ENCODE data around the gene VPS37D.
"Not testable (repeated sequence)": the region's sequence is repeated elsewhere in the genome, so short reads cannot be mapped to it uniquely, and the experiment has no call there.

Gene VPS37D

DNA sequence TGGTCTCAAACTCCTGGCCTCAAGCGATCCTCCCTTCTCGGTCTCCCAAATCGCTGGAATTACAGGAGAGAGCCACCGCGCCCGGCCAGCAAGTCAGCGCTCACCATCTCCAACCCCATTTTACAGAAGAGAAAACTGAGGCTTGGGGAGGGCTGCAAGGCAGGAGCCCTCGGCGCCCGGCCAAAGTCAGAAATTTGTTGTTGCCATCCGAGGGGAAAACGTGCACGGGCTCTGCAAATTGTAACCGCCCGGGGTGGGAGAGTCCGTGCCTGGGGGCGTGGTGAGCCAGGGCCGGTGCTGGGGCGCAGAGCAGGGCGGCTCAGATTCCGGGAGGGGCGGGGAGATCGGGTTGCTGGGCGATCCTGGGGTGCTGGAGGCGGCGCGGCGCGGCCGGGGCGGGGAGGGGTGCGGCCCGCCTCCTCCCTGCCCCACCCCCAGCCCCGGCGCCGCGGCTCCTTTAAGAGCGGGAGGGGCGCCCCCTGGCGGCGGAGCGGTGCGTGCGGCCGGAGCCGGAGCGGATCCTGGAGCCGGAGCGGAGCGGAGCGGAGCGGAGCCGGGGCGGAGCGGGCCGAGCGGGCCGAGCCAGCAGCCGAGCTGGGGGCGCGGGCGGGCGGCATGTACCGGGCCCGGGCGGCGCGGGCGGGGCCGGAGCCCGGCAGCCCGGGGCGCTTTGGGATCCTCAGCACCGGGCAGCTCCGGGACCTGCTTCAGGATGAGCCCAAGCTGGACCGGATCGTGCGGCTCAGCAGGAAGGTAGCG, at the start of gene VPS37D:
Gene VPS37D (plus strand): TSS at position 488 of the 759 bp plus-strand sequence. CDS start 128 bp downstream, at position 616.
- peak; percentile 68 for DNase-seq

DNA sequence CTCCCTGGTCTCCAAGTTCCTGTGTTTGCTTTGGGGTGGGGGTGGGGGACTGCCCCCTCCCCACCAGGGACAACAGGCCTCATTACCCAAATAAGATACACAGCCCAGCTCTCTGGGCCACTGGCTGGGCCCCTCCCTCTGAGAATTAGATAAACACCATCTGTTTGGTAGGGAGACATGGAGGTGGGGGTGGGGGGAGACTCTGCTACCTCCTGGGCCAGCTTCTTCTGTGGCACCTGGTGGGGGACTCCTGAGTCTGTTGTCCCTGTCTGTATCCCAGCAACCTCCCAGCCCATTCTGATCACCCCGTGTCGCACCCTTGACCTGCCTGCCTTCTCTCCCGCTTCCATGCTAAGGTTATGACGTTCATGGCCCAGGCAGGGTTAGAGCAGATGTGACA, 49.1 kb upstream of the VPS37D start:
- DNase-seq, result no peak

- not testable (repeated sequence) for DNase-seq
These were observed 48.2 kb upstream of the VPS37D start for GRCh38 chr7:73619394-73619793.

GRCh38 chr7:73621168-73622063, 46.2 kb upstream of the VPS37D start:
- no peak for DNase-seq

- no peak for DNase-seq
These were observed 45.1 kb upstream of the VPS37D start for GRCh38 chr7:73622527-73622908.

DNA sequence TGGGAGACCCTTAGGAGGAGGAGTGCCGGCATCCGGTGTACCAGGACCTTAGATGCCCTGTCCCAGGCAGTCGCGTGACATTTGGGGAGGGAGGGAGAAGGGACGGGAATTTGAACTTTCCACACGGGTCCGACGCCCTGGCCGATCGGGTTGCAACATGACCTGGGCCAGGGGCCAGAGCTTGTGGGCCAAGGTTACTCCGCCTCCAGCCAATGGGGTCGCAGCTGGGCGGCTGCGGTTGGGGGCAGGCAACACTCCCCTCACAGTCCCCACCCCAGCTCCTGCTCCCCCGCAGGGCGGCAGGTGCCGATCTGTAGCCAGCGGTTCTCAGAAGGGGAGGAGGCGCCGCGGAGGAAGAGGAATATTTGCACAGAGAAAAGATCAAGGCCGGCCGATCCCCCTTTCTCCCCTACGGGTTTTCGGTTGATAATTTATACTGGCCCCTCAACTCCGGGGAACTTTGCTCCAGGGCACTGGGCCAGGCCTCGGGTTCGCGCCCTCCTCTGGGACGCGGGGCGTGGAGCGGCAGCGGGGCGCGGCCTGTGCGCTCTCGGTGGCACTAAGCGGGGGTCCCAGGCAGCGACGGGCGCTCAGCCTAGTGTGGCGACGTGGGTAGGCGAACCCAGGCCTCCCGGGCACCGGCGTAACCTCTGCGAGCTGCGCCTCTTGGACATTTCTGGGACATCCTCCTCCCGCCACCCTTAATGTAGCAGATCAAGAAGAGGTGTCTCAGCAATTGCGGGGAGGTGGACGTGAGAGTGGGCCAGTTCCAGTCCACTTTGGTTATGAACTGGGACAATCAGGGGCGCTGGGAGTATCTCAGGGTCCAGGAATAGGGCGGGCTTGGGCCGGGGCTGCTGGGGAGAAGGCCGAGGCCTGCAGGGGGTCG, 44.5 kb upstream of the VPS37D start:
- no peak for DNase-seq

DNA sequence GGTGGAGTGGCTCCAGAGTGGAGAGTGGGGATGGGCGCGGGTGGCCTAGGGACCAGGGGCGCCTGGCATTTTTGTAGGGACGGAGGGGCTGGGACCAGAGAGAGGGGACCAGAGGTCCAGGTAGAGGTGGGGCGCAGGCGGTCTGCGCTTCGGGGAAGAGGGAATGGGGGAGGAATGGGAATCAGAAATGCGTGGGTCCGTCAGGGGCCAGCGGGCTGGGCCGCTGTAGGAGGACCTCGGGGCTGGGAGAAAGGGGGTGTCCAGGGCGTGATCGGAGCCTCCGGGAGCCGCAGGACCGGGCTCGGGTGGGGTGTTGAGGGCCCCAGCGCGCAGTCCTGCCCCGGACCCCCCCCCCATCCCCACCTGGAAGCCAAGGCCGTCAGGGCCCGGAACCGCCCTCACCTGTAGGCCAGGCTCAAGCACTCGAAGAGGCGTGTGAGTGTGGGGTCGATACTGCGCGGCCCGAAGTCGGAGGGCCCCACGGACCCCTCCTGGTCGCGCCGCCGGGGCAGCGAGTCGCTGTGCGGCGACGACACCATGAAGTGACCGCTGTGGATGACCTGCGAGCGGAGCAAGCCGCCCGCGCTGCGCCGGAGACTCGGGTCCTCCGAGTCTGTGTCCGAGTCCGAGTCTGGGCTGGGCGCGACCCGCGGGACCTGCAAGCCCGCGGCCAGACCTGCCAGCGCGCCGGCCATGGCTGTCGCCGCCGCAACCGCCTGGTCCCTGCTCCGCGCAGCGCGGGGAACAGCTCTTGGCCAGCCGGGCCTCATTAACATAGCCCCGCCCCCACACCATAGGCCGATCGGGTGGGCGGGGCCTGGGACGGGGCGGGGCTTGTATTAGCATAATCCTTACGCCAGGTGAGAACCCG, 43.6 kb upstream of the VPS37D start, which contains the start of gene MLXIPL:
Gene MLXIPL (minus strand): TSS at position 725 of the 871 bp plus-strand sequence. CDS start 30 bp downstream, at position 695.
- DNase-seq, result no peak

GRCh38 chr7:73624669-73625001, 43.0 kb upstream of the VPS37D start:
- DNase-seq, result no peak

GRCh38 chr7:73625276-73625675, 42.4 kb upstream of the VPS37D start:
- no peak for DNase-seq

DNA sequence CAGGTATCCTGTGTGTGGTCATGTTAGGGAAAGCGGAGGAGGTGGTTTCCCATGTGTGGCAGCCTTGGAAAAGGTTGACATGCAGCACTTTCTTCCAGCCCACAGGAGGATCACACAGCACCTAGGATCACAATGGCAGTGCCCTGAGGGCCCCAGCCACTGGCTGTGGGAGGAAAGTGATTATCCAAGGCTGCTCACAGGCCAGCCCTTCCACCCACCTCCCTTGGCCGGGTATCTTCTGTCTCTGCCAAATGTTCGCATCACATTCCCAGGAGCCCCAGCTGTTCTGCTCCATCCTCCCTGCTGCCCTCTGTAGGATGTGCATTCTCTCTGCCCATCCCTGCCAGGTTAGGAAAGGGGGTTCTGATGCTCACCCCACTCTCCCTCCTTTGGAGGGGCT, 40.8 kb upstream of the VPS37D start:
- DNase-seq, result no peak

- no peak for DNase-seq
These were observed 39.1 kb upstream of the VPS37D start for GRCh38 chr7:73628504-73628903.

DNA sequence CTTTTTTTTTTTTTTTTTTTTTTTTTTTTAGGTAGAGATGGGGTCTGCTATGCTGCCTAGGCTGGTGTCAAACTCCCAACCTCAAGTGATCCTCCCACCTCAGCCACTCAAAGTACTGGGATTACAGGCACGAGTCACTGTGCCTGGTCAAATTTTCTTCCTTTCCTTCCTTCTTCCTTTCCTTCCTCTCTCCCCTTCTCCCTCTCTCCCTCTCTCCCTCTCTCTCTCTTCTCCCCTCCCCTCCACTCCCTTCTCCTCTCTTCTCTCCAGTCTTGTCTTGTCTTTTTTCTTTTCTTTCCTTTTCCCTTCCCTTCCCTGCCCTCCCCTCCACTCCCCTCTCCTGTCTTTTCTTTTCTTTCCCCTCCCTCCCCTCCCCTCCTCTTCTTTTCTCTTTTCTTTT, 36.1 kb upstream of the VPS37D start:
- no peak for DNase-seq

DNA sequence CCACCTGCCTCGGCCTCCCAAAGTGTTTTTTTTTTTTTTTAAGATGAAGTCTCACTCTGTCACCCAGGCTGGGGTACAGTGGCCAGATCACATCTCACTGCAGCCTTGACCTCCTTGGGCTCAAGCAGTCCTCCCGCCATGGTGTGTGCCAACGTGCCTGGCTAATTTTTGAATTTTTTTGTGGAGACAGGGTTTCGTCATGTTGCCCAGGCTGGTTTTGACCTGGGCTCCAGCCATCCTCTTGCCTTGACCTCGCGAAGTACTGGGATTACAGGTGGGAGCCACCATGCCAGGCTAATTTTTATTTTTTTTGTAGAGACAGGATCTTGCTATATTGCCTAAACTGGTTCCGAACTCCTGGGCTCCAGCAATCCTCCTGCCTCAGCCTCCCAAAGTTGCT, 34.3 kb upstream of the VPS37D start:
- DNase-seq, result no peak

- DNase-seq, result no peak
These were observed 33.8 kb upstream of the VPS37D start for GRCh38 chr7:73633844-73634243.

- no peak for DNase-seq
These were observed 32.0 kb upstream of the VPS37D start for GRCh38 chr7:73635428-73636200.

GRCh38 chr7:73638911-73639310, 28.7 kb upstream of the VPS37D start:
- DNase-seq, result peak; percentile 61

DNA sequence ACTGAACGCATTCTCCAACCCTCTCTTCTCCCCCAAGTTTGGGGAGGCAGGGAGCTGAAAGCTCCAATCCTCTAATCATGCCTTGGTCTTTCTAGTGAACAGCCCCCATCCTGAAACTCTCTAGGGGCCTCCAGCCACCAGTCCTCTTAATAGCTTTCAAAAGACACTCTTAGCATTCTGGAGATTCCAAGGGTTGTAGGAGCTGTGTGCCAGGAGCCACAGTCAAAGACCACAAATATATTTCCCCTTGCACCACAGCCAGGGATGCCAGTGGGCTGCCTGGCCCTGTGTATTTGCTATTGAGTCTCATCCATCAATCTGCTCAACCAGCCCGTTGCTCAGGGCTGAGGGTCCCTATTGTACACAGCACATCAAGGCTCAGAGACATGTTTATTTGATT, 24.8 kb upstream of the VPS37D start:
- no peak for DNase-seq

DNA sequence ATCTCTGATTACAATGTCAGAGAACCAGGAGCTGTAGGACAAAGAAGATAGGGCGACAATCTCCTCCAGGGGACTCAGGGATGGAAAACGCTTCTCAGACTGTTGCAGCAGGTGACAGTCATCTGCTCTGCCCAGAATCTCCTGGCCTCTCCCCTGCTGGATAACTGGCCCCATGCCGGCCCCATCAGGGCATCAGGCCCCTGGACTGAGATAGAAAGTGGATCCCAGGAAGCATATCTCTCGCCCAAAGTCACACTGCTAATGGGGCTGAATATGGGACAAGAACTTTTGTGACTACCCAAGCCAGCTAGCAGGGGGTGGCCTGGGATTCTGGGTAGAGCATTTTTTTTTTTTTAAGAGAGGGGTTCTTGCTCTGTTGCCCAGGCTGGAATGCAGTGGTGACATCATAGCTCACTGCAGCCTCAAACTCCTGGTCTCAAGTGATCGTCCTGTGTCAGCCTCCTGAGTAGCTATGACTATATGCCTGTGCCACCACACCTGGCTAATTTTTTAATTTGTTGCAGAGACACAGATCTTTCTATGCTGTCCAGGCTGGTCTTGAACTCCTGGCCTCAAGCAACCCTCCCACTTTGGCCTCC, 22.8 kb upstream of the VPS37D start:
- DNase-seq, result no peak

GRCh38 chr7:73645643-73646174, 21.9 kb upstream of the VPS37D start:
- peak; percentile 12 for DNase-seq
